Esophagus muscularis mucosa (tissue), 3 donors: ENCODE results near the gene GPATCH3.
"Not testable (repeated sequence)": the region's sequence is repeated elsewhere in the genome, so short reads cannot be mapped to it uniquely, and the experiment has no call there.

ENCODE experiments used
- CTCF ChIP-seq, 3 experiments: fragments of 200-600 bp in 2 of 3; fragments of 450-650 bp in 1 of 3; sonication (generic) in 2 of 3; IDR thresholded peaks; one replicate each; pipeline ENCODE4 v1.5.1; 2017 to 2019; ENCODE audit warnings: antibody characterized with exemption in 3 of 3, mild to moderate bottlenecking in 2 of 3, moderate library complexity in 1 of 3
- POLR2A ChIP-seq: fragments of 450-650 bp; IDR thresholded peaks from one replicate; pipeline ENCODE4 v1.6.1; 2017; ENCODE audit warnings: antibody characterized with exemption, moderate library complexity, mild to moderate bottlenecking, low read depth

- TF ChIP-seq POLR2A; CTCF (IDR thresholded peaks at IDR 0.05): not testable (repeated sequence)
These were observed 52.4 kb downstream of the GPATCH3 start for GRCh38 chr1:26847826-26848225.
